ENCODE results near the gene CAPN2.

CAPN2 gene

DNA sequence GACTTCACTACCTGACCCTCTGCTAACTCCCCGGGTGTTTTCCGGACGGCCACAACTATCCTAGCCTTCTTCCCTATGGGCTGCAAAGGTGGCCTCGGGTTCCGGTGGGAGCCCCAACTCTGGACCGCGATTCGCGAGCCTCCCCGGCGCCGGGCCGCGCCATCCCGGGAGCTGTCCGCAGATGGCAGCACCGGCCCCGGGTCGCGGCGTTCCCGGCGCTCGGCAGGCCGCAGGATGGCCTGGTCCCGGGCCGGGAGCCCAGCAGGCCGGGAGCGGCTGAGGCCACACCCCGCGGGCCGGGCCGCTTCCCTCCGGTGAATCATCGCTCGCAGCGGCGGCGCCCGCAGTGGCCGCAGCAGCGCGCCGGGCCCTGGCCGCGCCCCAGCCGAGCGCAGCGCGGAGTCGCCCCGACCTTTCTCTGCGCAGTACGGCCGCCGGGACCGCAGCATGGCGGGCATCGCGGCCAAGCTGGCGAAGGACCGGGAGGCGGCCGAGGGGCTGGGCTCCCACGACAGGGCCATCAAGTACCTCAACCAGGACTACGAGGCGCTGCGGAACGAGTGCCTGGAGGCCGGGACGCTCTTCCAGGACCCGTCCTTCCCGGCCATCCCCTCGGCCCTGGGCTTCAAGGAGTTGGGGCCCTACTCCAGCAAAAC is at the start of gene CAPN2:
Gene CAPN2, plus strand, starts transcription at position 346 of the 656 bp plus-strand sequence. Its CDS starts 102 bp downstream, at position 448.
- peak; percentile 39 for DNase-seq

GRCh38 chr1:223662943-223663342 is 49.4 kb upstream of the CAPN2 start:
- no peak for DNase-seq

GRCh38 chr1:223664106-223664505 is 48.2 kb upstream of the CAPN2 start:
- DNase-seq, result no peak

GRCh38 chr1:223665592-223666312 is 46.6 kb upstream of the CAPN2 start, which contains the start of gene CAPN8:
TSS of gene CAPN8 (minus strand) at chr1:223665701. CDS start at chr1:223665646, 55 bp downstream.
- no peak for DNase-seq

GRCh38 chr1:223667484-223668182 is 44.7 kb upstream of the CAPN2 start:
- DNase-seq, result no peak

- no peak for DNase-seq
These were observed 43.1 kb upstream of the CAPN2 start for GRCh38 chr1:223669003-223669795.

DNA sequence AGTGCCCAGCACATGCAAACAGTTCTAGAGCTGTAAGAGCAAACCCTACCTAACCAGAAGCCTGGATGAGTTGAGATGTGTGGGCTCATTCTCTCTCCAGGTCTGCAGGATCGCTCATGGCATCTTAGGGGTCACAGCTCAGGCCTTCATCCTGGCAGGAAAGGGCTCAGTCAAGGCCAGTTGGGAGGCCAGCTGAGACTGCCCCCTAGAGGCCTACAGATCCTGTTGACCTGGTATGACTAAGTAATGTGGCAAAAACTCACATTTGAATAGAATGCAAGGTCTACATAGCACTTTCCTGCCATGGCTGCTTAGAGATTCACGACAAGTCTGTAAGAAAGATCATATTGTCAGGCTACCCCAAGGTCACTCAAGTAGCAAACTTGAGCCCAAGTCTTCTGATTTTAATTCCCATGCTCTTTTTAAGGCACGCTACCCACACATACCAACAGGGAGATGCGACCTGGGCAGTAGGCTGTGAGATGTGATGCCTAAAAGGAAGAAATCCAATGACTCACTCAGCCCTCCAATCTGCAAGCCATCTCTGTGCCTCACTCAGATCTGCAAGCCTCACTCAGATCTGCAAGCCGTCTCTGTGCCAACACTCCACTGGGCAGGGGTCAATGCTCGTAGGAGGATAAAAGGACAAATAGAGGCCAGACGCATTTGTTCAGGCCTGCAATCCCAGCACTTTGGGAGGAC is 41.7 kb upstream of the CAPN2 start:
- DNase-seq, result no peak

DNA sequence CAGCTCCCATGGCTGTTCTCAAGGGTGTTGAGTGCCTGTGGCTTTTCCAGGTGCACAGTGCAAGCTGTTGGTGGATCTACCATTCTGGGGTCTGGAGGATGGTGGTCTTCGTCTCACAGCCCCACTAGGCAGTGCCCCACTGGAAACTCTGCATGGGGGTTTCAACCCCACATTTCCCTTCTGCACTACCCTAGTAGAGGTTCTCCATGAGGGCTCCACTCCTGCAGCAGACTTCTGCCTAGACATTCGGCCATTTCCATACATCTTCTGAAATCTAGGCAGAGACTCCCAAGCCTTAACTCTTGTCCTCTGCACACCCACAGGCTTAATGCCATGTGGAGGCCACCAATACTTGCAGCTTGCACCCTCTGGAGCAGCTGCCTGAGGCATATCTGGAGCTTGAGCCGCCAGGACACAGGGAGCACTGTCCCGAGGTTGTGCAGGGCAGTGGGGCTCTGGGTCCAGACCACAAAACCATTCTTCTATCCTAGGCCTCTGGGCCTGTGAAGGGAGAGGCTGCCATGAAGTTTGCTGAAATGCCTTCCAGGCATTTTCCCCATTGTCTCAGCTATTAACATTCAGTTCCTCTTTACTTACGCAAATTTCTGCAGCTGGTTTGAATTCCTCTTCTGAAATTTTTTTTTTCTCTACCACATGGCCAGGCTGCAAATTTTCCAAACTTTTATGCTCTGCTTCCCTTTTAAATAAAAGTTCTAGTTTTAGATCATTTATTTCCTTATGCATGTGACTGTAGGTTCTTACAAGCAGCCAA is 38.0 kb upstream of the CAPN2 start:
- no peak for DNase-seq

DNA sequence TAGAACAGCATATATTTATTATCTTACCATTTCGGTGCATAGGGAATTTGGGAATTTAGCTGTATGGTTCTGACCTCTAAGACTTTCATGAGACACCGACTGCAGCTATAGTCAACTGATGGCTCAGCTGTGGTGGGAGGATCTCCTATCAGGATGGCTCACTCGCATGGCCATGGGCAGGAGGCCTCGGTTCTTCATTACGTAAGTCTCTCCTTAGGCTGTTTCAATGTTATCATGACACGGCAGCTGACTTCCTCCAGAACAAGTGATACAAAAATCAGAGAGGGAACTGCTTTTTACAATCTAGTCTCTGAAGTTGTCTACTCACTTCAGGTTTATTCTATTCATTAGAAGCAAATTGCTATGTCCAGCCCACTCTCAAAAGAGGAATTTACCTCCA is 33.5 kb upstream of the CAPN2 start:
- DNase-seq, result no peak

- no peak for DNase-seq
These were observed 32.2 kb upstream of the CAPN2 start for GRCh38 chr1:223680188-223680587.

DNA sequence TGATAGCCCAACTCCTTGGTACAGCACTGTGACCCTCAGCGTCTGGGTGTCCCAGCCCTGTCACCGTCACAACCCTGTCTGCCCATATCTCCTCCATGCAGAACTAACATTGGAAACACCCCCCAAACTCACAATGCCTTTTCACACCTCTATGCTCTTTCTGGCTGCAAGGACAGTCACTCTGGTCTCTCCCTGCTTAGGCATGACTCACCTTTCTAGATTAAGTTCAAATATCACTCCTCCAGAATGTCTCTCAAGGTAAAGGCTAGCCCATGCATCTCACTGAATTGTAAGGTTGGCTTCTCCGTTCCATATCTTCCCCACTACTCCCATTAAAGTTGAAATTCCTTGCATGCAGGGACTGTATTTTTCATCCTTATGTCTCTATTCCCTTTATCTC is 29.8 kb upstream of the CAPN2 start:
- no peak for DNase-seq

DNA sequence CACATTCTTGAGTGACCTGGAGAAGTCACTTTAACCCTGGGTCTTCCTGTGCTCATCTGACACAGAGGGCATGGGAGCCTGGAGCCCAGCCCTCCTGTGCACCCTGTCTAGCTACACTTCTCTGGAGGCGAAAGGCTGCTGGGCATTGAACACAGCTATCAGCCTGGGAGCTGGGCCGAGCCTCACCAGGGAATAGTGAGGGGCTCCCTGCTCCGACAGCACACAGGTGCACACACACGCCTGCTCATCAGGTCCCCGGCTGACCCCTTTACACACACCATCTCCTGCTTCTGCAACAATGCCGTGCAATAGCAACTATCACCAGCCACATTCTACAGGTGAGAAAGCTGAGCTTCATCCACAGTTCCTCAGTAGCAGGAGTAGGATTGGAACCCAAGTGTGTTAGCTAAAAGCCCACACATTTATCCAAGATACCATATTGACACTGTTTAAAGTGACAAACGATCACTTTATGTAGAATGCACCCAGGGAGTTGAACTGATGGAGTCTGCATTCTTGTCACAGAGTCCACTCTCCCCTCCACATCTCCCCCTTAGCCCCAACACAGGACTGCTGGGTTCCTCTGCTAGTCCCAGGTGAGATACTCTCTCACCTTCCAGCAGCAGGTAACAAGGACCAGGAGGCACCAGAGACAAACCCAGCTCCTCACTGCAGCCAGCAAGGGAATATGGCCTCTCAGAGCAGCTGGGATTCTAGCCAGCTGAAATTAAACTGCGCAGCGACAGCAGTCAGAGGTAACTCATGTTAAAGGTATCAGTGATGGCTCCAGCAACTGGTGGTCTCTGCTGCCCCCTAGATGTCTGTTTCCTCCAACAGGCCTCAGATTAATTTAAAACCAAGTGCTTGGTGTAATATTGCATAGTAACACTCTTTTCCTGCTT is 28.5 kb upstream of the CAPN2 start:
- peak; percentile 28 for DNase-seq

GRCh38 chr1:223684488-223684792 is 27.9 kb upstream of the CAPN2 start:
- no peak for DNase-seq

DNA sequence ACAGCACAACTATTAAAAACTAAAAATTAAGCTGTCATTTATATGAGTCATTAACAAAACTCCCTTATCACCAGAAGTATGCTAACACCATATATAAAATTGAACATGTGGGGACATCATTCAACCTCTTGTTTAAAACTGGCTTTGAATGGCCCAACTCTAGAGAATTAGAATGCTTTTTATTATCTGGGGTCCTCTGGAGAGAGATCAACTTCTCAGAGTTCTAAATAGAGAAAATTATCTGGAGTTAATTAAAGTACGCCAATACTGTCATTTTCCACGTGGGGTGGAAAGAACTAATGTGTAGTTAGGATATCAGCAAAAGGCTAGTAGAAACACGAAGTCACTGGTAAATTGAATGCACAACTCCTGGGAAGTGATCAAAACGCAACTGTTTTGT is 21.2 kb upstream of the CAPN2 start:
- no peak for DNase-seq

DNA sequence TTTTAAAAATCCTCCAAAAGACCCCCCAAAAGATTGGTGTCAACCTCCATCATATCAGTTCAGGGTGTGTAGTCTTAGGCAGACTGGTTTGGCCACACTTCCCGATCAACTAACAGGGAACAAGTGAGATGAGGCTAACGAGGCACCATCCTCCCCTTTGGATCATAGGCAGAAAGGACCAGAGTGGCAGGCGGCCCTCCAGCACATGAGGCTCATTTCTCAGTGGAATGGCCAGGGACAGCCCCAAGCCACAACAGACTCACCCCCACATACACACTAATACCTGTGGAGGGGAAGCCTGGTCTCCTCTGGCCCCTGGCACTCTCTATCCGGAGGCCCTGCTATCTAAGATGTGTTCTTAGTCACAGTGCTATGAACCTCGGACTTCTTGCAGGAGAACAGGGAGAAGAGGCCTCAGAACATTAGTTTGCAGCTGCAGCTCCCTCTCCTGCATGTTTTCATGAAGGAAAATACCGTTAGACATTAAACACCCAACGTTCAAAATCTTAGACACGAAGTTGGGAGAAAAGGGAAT is 17.3 kb upstream of the CAPN2 start:
- DNase-seq, result no peak

DNA sequence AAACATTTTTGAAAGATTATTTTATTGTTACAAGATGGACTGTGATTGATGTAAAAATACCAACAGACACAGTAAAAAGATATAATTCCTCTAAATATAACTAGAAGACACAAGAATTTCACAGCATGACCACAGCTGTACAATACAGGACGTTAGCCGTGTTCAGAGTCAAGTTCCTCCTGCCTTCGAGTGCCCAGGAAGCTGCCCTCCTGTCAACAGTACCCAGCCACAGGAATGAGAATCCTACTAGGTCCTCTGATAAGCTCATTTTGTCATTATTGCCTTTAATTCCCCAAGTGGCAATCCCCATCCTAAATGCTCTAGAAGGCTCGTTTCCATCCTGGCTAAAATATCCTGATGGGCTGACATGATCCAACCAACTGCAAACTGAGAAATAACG is 16.4 kb upstream of the CAPN2 start:
- DNase-seq, result no peak

- DNase-seq, result no peak
These were observed 11.9 kb upstream of the CAPN2 start for GRCh38 chr1:223700388-223700918.

DNA sequence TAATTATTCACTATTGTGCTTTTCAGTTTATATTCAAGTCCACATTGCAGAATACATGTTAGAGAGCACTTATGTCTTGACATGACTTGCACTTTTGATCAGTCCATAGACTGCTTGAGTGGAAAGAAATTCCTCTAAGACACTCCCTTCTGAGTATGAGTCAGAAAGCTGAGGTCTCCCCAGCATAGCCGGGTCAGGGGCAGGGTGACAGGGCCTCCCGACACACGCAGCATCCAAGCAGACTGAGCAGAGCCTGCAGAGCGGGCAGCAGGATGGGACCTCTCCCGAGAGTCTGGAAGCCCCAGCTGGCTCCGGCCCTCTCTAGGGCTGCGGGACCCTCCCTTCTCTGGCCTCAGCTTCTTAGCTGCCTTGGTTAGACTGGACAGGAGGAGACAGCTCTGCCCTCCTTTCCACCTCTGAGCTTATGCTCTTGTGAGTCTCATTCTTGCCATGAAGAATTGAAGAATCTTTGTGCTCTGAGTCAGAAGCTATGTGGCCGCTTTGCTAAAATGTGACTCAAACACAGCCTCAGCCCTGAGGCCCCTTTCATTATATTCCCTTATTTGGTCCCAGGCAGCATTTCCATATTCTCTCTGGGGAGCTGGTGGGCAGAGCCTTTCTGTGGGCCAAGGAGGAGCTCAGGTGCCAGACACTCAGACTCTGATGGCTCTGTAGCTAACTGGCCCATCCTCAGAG is 11.2 kb upstream of the CAPN2 start:
- no peak for DNase-seq

Measured in activated CD4-positive, alpha-beta T cell treated with anti-CD3 and anti-CD28 coated beads for 1 hour (primary cell).